Measurements from ENCODE around the gene FAIM2.

Gene FAIM2

DNA sequence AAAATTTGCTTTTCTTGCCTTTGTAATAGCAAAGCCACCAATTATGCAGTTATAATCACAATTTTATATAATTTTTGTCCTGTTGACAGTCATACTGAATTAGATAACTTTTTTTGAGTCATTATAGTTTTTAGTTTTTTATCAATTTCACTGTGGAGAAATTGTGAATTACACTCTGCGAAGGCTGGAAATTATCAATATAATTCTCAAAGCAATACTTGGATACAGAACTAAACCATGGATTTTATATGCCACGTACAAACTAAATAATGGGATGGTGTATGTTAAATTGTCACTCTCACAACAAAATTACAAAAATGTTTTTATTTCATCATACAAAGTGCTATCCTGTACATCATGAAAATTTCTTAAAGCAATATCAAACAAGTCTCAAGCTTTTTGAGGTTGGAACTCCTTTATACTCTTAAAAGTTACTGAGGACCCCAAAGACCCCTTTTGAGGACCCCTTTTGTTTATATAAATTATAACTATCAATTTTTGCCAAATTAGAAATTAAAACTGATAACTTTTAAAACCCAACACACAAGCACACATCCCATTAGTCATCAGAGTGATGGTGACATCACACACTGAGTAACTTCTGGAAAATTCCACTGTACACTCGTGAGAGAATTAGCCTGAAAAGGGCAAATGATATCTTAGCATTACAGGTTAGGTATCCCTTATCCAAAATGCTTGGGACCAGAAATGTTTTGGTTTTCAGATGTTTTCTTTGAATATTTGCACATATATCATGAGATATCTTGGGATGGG, 27.0 kb upstream of the FAIM2 start:
- no peak for ATAC-seq (ENCODE audit: insufficient read depth, low read depth)
- no peaks in the 10 kb centered on the region for H3K4me1 ChIP-seq (ENCODE audit: insufficient read depth, low read length)
- H4K20me1 ChIP-seq (ENCODE audit: insufficient read depth, low read length) = no peaks in the 10 kb centered on the region

GRCh38 chr12:49929581-49929980, 25.9 kb upstream of the FAIM2 start:
- DNase-seq = no peak
- Histone ChIP-seq H3K36me3 (ENCODE audit: insufficient read depth, low read length) (no peaks in the 10 kb centered on the region), H3K4me2 (ENCODE audit: insufficient read depth, low read length) (no peak overlapping the region), H3K9ac (ENCODE audit: low read depth, low read length) (no peak overlapping the region), H3K4me3 (ENCODE audit: low read depth in 1 of 2, low read length in 2 of 2) (no peak overlapping the region), H2AFZ (ENCODE audit: low read depth, low read length) (no peak overlapping the region), H3K79me2 (ENCODE audit: insufficient read depth, low read length) (no peaks in the 10 kb centered on the region), H3K27me3 (ENCODE audit: insufficient read depth, low read length, poor library complexity) (peaks cover 12% of the 10 kb centered on the region), H3K27ac (ENCODE audit: low read length) (no peak overlapping the region), H3K9me3 (ENCODE audit: insufficient read depth, low read length, severe bottlenecking) (no peaks in the 10 kb centered on the region), H4K20me1 (ENCODE audit: insufficient read depth, low read length) (no peaks in the 10 kb centered on the region), H3K4me1 (ENCODE audit: insufficient read depth, low read length) (no peaks in the 10 kb centered on the region)
- no peak for TF ChIP-seq EZH2 (IDR thresholded peaks at IDR 0.05; ENCODE audit: borderline replicate concordance, low read depth, low read length, severe bottlenecking)
- TF ChIP-seq, protein P1, sequence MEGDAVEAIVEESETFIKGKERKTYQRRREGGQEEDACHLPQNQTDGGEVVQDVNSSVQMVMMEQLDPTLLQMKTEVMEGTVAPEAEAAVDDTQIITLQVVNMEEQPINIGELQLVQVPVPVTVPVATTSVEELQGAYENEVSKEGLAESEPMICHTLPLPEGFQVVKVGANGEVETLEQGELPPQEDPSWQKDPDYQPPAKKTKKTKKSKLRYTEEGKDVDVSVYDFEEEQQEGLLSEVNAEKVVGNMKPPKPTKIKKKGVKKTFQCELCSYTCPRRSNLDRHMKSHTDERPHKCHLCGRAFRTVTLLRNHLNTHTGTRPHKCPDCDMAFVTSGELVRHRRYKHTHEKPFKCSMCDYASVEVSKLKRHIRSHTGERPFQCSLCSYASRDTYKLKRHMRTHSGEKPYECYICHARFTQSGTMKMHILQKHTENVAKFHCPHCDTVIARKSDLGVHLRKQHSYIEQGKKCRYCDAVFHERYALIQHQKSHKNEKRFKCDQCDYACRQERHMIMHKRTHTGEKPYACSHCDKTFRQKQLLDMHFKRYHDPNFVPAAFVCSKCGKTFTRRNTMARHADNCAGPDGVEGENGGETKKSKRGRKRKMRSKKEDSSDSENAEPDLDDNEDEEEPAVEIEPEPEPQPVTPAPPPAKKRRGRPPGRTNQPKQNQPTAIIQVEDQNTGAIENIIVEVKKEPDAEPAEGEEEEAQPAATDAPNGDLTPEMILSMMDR (IDR thresholded peaks at IDR 0.05; ENCODE audit: borderline replicate concordance, extremely low read depth, low read length, poor library complexity, severe bottlenecking) = no peak
- ATAC-seq (ENCODE audit: insufficient read depth, low read depth) = no peak

More for the DNA sequence above, 27.0 kb upstream of the FAIM2 start:
- H2AFZ ChIP-seq (ENCODE audit: low read depth, low read length) = no peak overlapping the region
- H3K79me2 ChIP-seq (ENCODE audit: insufficient read depth, low read length) = no peaks in the 10 kb centered on the region
- no peak for TF ChIP-seq EZH2 (IDR thresholded peaks at IDR 0.05; ENCODE audit: borderline replicate concordance, low read depth, low read length, severe bottlenecking)
- TF ChIP-seq, protein P1 (IDR thresholded peaks at IDR 0.05; ENCODE audit: borderline replicate concordance, extremely low read depth, low read length, poor library complexity, severe bottlenecking) = no peak
- no peak overlapping the region for H3K9ac ChIP-seq (ENCODE audit: low read depth, low read length)
- H3K27ac ChIP-seq (ENCODE audit: low read length) = no peak overlapping the region
- H3K27me3 ChIP-seq (ENCODE audit: insufficient read depth, low read length, poor library complexity) = peaks cover 12% of the 10 kb centered on the region
- no peaks in the 10 kb centered on the region for H3K36me3 ChIP-seq (ENCODE audit: insufficient read depth, low read length)
- no peak for DNase-seq
- H3K9me3 ChIP-seq (ENCODE audit: insufficient read depth, low read length, severe bottlenecking) = no peaks in the 10 kb centered on the region
- H3K4me3 ChIP-seq (ENCODE audit: low read depth in 1 of 2, low read length in 2 of 2) = no peak overlapping the region
- no peak overlapping the region for H3K4me2 ChIP-seq (ENCODE audit: insufficient read depth, low read length)

GRCh38 chr12:49928471-49928870, 24.8 kb upstream of the FAIM2 start:
- ATAC-seq (ENCODE audit: insufficient read depth, low read depth) (no peak), DNase-seq (no peak)
- no peak for TF ChIP-seq EZH2 (IDR thresholded peaks at IDR 0.05; ENCODE audit: borderline replicate concordance, low read depth, low read length, severe bottlenecking)
- TF ChIP-seq, protein P1 (IDR thresholded peaks at IDR 0.05; ENCODE audit: borderline replicate concordance, extremely low read depth, low read length, poor library complexity, severe bottlenecking) = no peak
- no peak overlapping the region for H2AFZ ChIP-seq (ENCODE audit: low read depth, low read length)
- H3K9me3 ChIP-seq (ENCODE audit: insufficient read depth, low read length, severe bottlenecking) = no peaks in the 10 kb centered on the region
- peaks cover 12% of the 10 kb centered on the region for H3K27me3 ChIP-seq (ENCODE audit: insufficient read depth, low read length, poor library complexity)
- no peaks in the 10 kb centered on the region for H3K4me1 ChIP-seq (ENCODE audit: insufficient read depth, low read length)
- H3K79me2 ChIP-seq (ENCODE audit: insufficient read depth, low read length) = no peaks in the 10 kb centered on the region
- no peak overlapping the region for H3K4me3 ChIP-seq (ENCODE audit: low read depth in 1 of 2, low read length in 2 of 2)
- H3K27ac ChIP-seq (ENCODE audit: low read length) = no peak overlapping the region
- H3K36me3 ChIP-seq (ENCODE audit: insufficient read depth, low read length) = no peaks in the 10 kb centered on the region
- H3K4me2 ChIP-seq (ENCODE audit: insufficient read depth, low read length) = no peak overlapping the region
- no peaks in the 10 kb centered on the region for H4K20me1 ChIP-seq (ENCODE audit: insufficient read depth, low read length)
- H3K9ac ChIP-seq (ENCODE audit: low read depth, low read length) = no peak overlapping the region
